WTC11 (cell line): ENCODE measurements around the gene TAF4. TPM values are rescaled to one million over a fixed set of nuclear protein-coding genes. Genes with fewer than 3 reads are reported as not detected.

Experiments
- ATAC-seq: fragments of 200-7000 bp; cut with Tn5 transposase; 2 replicates; pipeline ENCODE4 v1.10.0; 2021; ENCODE audit warnings: mild to moderate bottlenecking, moderate library complexity
- CTCF ChIA-PET: fragments of 300-600 bp; sonication (Branson Sonifier 250); formaldehyde crosslinking; loops from one replicate; lab custom pipeline; 2021; ENCODE audit warnings: antibody characterized with exemption; lab: Charles Lee
- POLR2A ChIA-PET: fragments of 350-600 bp; sonication (Branson Sonifier 250); formaldehyde crosslinking; loops from one replicate; lab custom pipeline; 2021; ENCODE audit warnings: antibody characterized with exemption; lab: Charles Lee
- DNase-seq: peaks from one replicate; pipeline ENCODE4 v3.0.0; 2021; ENCODE audit warnings: low spot score
- H3K27ac Mint-ChIP-seq: 2 replicates; pipeline ENCODE4 v1.8.0; 2021; ENCODE audit warnings: mixed read lengths
- H3K27me3 Mint-ChIP-seq: 2 replicates; pipeline ENCODE4 v1.8.0; 2021; ENCODE audit warnings: low read depth, mild to moderate bottlenecking, moderate library complexity, mixed read lengths
- H3K36me3 Mint-ChIP-seq: 2 replicates; pipeline ENCODE4 v1.8.0; 2021; ENCODE audit warnings: mixed read lengths
- H3K4me1 Mint-ChIP-seq: 2 replicates; pipeline ENCODE4 v1.8.0; 2022; ENCODE audit warnings: mixed read lengths
- H3K4me3 Mint-ChIP-seq: 2 replicates; pipeline ENCODE4 v1.8.0; 2021; ENCODE audit warnings: mild to moderate bottlenecking, moderate library complexity, mixed read lengths
- H3K9me3 Mint-ChIP-seq: 2 replicates; pipeline ENCODE4 v1.8.0; 2021; ENCODE audit warnings: mixed read lengths
- CBFB ChIP-seq: sonication (generic); formaldehyde crosslinking; IDR thresholded peaks from 2 replicates; pipeline ENCODE4 v1.8.1; 2022; ENCODE audit warnings: mild to moderate bottlenecking, low read depth, missing genetic modification reagents
- CDX4 ChIP-seq: fragments of 250-450 bp; sonication (Bioruptor Pico); IDR thresholded peaks from 2 replicates; pipeline ENCODE4 v1.9.0; 2021; ENCODE audit warnings: moderate library complexity, mild to moderate bottlenecking, inconsistent platforms, borderline replicate concordance
- CREB1 ChIP-seq: sonication (generic); formaldehyde crosslinking; IDR thresholded peaks from 2 replicates; pipeline ENCODE4 v1.8.0; 2023; ENCODE audit warnings: mild to moderate bottlenecking, missing genetic modification reagents
- E2F1 ChIP-seq: sonication (generic); formaldehyde crosslinking; IDR thresholded peaks from 2 replicates; pipeline ENCODE4 v1.8.0; 2022; ENCODE audit warnings: mild to moderate bottlenecking, missing genetic modification reagents
- E2F4 ChIP-seq: sonication (generic); formaldehyde crosslinking; IDR thresholded peaks from 2 replicates; pipeline ENCODE4 v1.8.1; 2022; ENCODE audit warnings: low read depth, mild to moderate bottlenecking, moderate library complexity, missing genetic modification reagents, borderline replicate concordance
- ETV6 ChIP-seq: sonication (generic); formaldehyde crosslinking; IDR thresholded peaks from 2 replicates; pipeline ENCODE4 v1.8.1; 2022; ENCODE audit warnings: mild to moderate bottlenecking, missing genetic modification reagents
- FOXJ3 ChIP-seq: sonication (generic); formaldehyde crosslinking; IDR thresholded peaks from 2 replicates; pipeline ENCODE4 v1.9.0; 2021; ENCODE audit warnings: missing genetic modification reagents, mild to moderate bottlenecking, borderline replicate concordance
- FOXK1 ChIP-seq: sonication (generic); formaldehyde crosslinking; IDR thresholded peaks from 2 replicates; pipeline ENCODE4 v1.8.0; 2022; ENCODE audit warnings: mild to moderate bottlenecking, moderate library complexity, missing genetic modification reagents
- FOXP1 ChIP-seq: sonication (generic); formaldehyde crosslinking; IDR thresholded peaks from 2 replicates; pipeline ENCODE4 v1.8.0; 2022; ENCODE audit warnings: missing genetic modification reagents, mild to moderate bottlenecking, moderate library complexity, borderline replicate concordance
- FOXP4 ChIP-seq: sonication (generic); formaldehyde crosslinking; IDR thresholded peaks from 2 replicates; pipeline ENCODE4 v1.8.0; 2022; ENCODE audit warnings: mild to moderate bottlenecking, missing genetic modification reagents
- GABPB1 ChIP-seq: sonication (generic); formaldehyde crosslinking; IDR thresholded peaks from 2 replicates; pipeline ENCODE4 v1.8.1; 2023; ENCODE audit warnings: mild to moderate bottlenecking, missing genetic modification reagents
- IRF1 ChIP-seq: sonication (generic); formaldehyde crosslinking; IDR thresholded peaks from 2 replicates; pipeline ENCODE4 v1.8.0; 2023; ENCODE audit warnings: missing genetic modification reagents
- JUN ChIP-seq: sonication (generic); formaldehyde crosslinking; IDR thresholded peaks from 2 replicates; pipeline ENCODE4 v1.8.0; 2023; ENCODE audit warnings: mild to moderate bottlenecking, missing genetic modification reagents
- KAT7 ChIP-seq: sonication (generic); formaldehyde crosslinking; IDR thresholded peaks from 2 replicates; pipeline ENCODE4 v1.8.1; 2023; ENCODE audit warnings: missing genetic modification reagents, mild to moderate bottlenecking, borderline replicate concordance
- NFE2L1 ChIP-seq: sonication (generic); formaldehyde crosslinking; IDR thresholded peaks from 2 replicates; pipeline ENCODE4 v1.8.1; 2023; ENCODE audit warnings: missing genetic modification reagents
- NFYB ChIP-seq: sonication (generic); formaldehyde crosslinking; conservative IDR thresholded peaks from 2 replicates; pipeline ENCODE4 v1.8.0; 2022; ENCODE audit warnings: low read depth, missing genetic modification reagents
- RELA ChIP-seq: sonication (generic); formaldehyde crosslinking; IDR thresholded peaks from 2 replicates; pipeline ENCODE4 v1.8.1; 2022; ENCODE audit warnings: missing genetic modification reagents, mild to moderate bottlenecking, borderline replicate concordance
- TEAD4 ChIP-seq: sonication (generic); formaldehyde crosslinking; IDR thresholded peaks from 2 replicates; pipeline ENCODE4 v1.8.0; 2022; ENCODE audit warnings: mild to moderate bottlenecking, missing genetic modification reagents
- USF2 ChIP-seq: sonication (generic); formaldehyde crosslinking; IDR thresholded peaks from 2 replicates; pipeline ENCODE4 v1.8.1; 2023; ENCODE audit warnings: mild to moderate bottlenecking, missing genetic modification reagents, moderate library complexity
- ZBTB21 ChIP-seq: sonication (generic); formaldehyde crosslinking; IDR thresholded peaks from 2 replicates; pipeline ENCODE4 v1.8.1; 2023; ENCODE audit warnings: mild to moderate bottlenecking, missing genetic modification reagents, borderline replicate concordance
- ZBTB43 ChIP-seq: sonication (generic); formaldehyde crosslinking; IDR thresholded peaks from 2 replicates; pipeline ENCODE4 v1.8.1; 2023; ENCODE audit warnings: mild to moderate bottlenecking, missing genetic modification reagents
- ZNF121 ChIP-seq: sonication (generic); formaldehyde crosslinking; IDR thresholded peaks from 2 replicates; pipeline ENCODE4 v1.8.0; 2023; ENCODE audit warnings: missing genetic modification reagents
- ZNF138 ChIP-seq: sonication (generic); formaldehyde crosslinking; conservative IDR thresholded peaks from 2 replicates; pipeline ENCODE4 v1.8.1; 2022; ENCODE audit warnings: mild to moderate bottlenecking, moderate library complexity, missing genetic modification reagents
- ZNF423 ChIP-seq: fragments of 250-450 bp; sonication (Bioruptor Pico); IDR thresholded peaks from 2 replicates; pipeline ENCODE4 v2.1.2; 2022; ENCODE audit warnings: mild to moderate bottlenecking, moderate library complexity
- ZNF512 ChIP-seq: sonication (generic); formaldehyde crosslinking; IDR thresholded peaks from 2 replicates; pipeline ENCODE4 v1.8.1; 2022; ENCODE audit warnings: missing genetic modification reagents, borderline replicate concordance
- total RNA-seq: library from RNA; stranded (reverse); gene quantifications from 3 replicates; pipeline ENCODE4 v1.2.3, GENCODE V29; 2021

Gene TAF4
- total RNA-seq, 1 experiment from 2014 or later: 34.4 TPM

- H3K27ac Mint-ChIP-seq: no peak overlapping the region
- TF ChIP-seq E2F4 (CRISPR knock-in tag): no peak
- no peak for TF ChIP-seq RELA (CRISPR knock-in tag)
- TF ChIP-seq GABPB1: no peak
- TF ChIP-seq KAT7: no peak
- no peak for TF ChIP-seq ZNF423
- TF ChIP-seq FOXP1: no peak
- no peak for TF ChIP-seq JUN
- TF ChIP-seq NFYB (CRISPR knock-in tag): no peak
- TF ChIP-seq ZNF512 (CRISPR knock-in tag): no peak
- TF ChIP-seq, all 79 proteins: peak for 0
- Mint-ChIP-seq H3K27me3 (no peaks in the 10 kb centered on the region), H3K9me3 (peaks cover 4% of the 10 kb centered on the region), H3K4me1 (peaks cover 9% of the 10 kb centered on the region), H3K4me3 (no peak overlapping the region), H3K36me3 (peaks cover 21% of the 10 kb centered on the region)
- no peak for DNase-seq
- CTCF ChIA-PET: no interaction called here
- POLR2A ChIA-PET: no interaction called here
- ATAC-seq: no peak
Observed at GRCh38 chr20:61968932-61969331, 96.7 kb downstream of the TAF4 start.

- H3K4me1 Mint-ChIP-seq: peaks cover 11% of the 10 kb centered on the region
- ATAC-seq: no peak
- POLR2A ChIA-PET: no interaction called here
Observed at GRCh38 chr20:61968036-61968810, 97.5 kb downstream of the TAF4 start.

More at GRCh38 chr20:61968036-61968810, 97.5 kb downstream of the TAF4 start:
- Mint-ChIP-seq H3K27ac (no peak overlapping the region), H3K27me3 (no peaks in the 10 kb centered on the region), H3K36me3 (peaks cover 15% of the 10 kb centered on the region), H3K9me3 (peaks cover 4% of the 10 kb centered on the region), H3K4me3 (no peak overlapping the region)
- no peak for TF ChIP-seq ZBTB21
- TF ChIP-seq ZNF121: no peak
- TF ChIP-seq ZBTB43: no peak
- TF ChIP-seq USF2 (CRISPR knock-in tag): no peak
- no peak for TF ChIP-seq ETV6
- TF ChIP-seq CREB1 (CRISPR knock-in tag): no peak
- TF ChIP-seq E2F1 (CRISPR knock-in tag): no peak
- no peak for TF ChIP-seq IRF1 (CRISPR knock-in tag)
- TF ChIP-seq NFE2L1: no peak
- TF ChIP-seq CDX4: no peak
- TF ChIP-seq ZNF138: no peak
- TF ChIP-seq FOXJ3 (CRISPR knock-in tag): no peak
- no peak for TF ChIP-seq FOXP4
- TF ChIP-seq FOXK1 (CRISPR knock-in tag): no peak
- no peak for TF ChIP-seq TEAD4
- no peak for TF ChIP-seq CBFB (CRISPR knock-in tag)
- CTCF ChIA-PET: no interaction called here
- no peak for DNase-seq
